Liver (tissue), 9 donors: ENCODE results near the gene IQCF2. TPM values are rescaled to one million over a fixed set of nuclear protein-coding genes. Genes with fewer than 3 reads are reported as not detected.

Experiments
- DNase-seq: peaks from one replicate; pipeline ENCODE4 v3.0.0-alpha.2; 2017; ENCODE audit warnings: low spot score
- H3K27ac ChIP-seq, 2 donors: one replicate each; pipeline ENCODE4 v1.7.0; 2013; ENCODE audit warnings: inconsistent platforms in 2 of 2, low read length in 2 of 2, control low read depth in 1 of 2, low read depth in 1 of 2, mild to moderate bottlenecking in 1 of 2
- H3K27me3 ChIP-seq, 4 donors: one replicate each; pipeline versions ENCODE4 v1.6.1 to v1.7.0; 2013; ENCODE audit warnings: low read length in 3 of 4, inconsistent platforms in 1 of 4, mild to moderate bottlenecking in 1 of 4, moderate library complexity in 1 of 4; ENCODE audit not compliant: control insufficient read depth in 4 of 4, insufficient read depth in 4 of 4
- H3K36me3 ChIP-seq, 4 donors: one replicate each; pipeline versions ENCODE4 v1.6.1 to v1.7.0; 2013; ENCODE audit warnings: low read length in 3 of 4, mild to moderate bottlenecking in 3 of 4, low read depth in 1 of 4, moderate library complexity in 1 of 4; ENCODE audit not compliant: control insufficient read depth in 4 of 4, insufficient read depth in 3 of 4
- H3K4me1 ChIP-seq, 4 donors: one replicate each; pipeline versions ENCODE4 v1.6.1 to v1.7.0; 2013; ENCODE audit warnings: low read length in 3 of 4, mild to moderate bottlenecking in 3 of 4, moderate library complexity in 1 of 4; ENCODE audit not compliant: control insufficient read depth in 4 of 4, insufficient read depth in 4 of 4
- H3K4me3 ChIP-seq, 3 donors: one replicate each; pipeline versions ENCODE4 v1.6.1 to v1.7.0; 2013; ENCODE audit warnings: low read length in 3 of 3, control low read depth in 1 of 3, low read depth in 1 of 3, mild to moderate bottlenecking in 1 of 3
- H3K9ac ChIP-seq, 2 donors: one replicate each; pipeline ENCODE4 v1.7.0; 2013; ENCODE audit warnings: low read length in 2 of 2, mild to moderate bottlenecking in 2 of 2, moderate library complexity in 2 of 2, control low read depth in 1 of 2, low read depth in 1 of 2
- H3K9me3 ChIP-seq, 4 donors: one replicate each; pipeline versions ENCODE4 v1.6.1 to v1.7.0; 2013; ENCODE audit warnings: low read length in 3 of 4; ENCODE audit not compliant: control insufficient read depth in 4 of 4
- EGR1 ChIP-seq, 2 donors: IDR thresholded peaks; 2 replicates each; pipeline ENCODE4 v1.6.1; 2016 to 2018; ENCODE audit warnings: antibody characterized with exemption in 2 of 2, low read depth in 2 of 2
- FOXA1 ChIP-seq: IDR thresholded peaks from 2 replicates; pipeline ENCODE4 v1.6.1; 2016; ENCODE audit warnings: antibody characterized with exemption
- FOXA2 ChIP-seq: IDR thresholded peaks from 2 replicates; pipeline ENCODE4 v1.6.1; 2016; ENCODE audit warnings: antibody characterized with exemption
- GABPA ChIP-seq, 2 donors: IDR thresholded peaks in 1 of 2; conservative IDR thresholded peaks in 1 of 2; 2 replicates each; pipeline ENCODE4 v1.6.1; 2016; ENCODE audit warnings: antibody characterized with exemption in 2 of 2, mild to moderate bottlenecking in 1 of 2, moderate library complexity in 1 of 2
- HNF4A ChIP-seq, 2 donors: conservative IDR thresholded peaks; 2 replicates each; pipeline ENCODE4 v1.6.1; 2016; ENCODE audit warnings: antibody characterized with exemption in 2 of 2, mild to moderate bottlenecking in 2 of 2
- HNF4G ChIP-seq: IDR thresholded peaks from 2 replicates; pipeline ENCODE4 v1.6.1; 2016; ENCODE audit warnings: antibody characterized with exemption
- JUND ChIP-seq, 2 donors: IDR thresholded peaks; 2 replicates each; pipeline ENCODE4 v1.6.1; 2016; ENCODE audit warnings: antibody characterized with exemption in 2 of 2
- NR2F2 ChIP-seq: IDR thresholded peaks from 2 replicates; pipeline ENCODE4 v1.6.1; 2016; ENCODE audit warnings: antibody characterized with exemption
- RAD21 ChIP-seq, 2 donors: IDR thresholded peaks; 2 replicates each; pipeline ENCODE4 v1.6.1; 2016; ENCODE audit warnings: antibody characterized with exemption in 2 of 2, mild to moderate bottlenecking in 2 of 2
- REST ChIP-seq: IDR thresholded peaks from 2 replicates; pipeline ENCODE4 v1.6.1; 2016; ENCODE audit warnings: antibody characterized with exemption, mild to moderate bottlenecking
- RXRA ChIP-seq, 2 donors: IDR thresholded peaks; 2 replicates each; pipeline ENCODE4 v1.6.1; 2017 to 2018; ENCODE audit warnings: antibody characterized with exemption in 2 of 2, mild to moderate bottlenecking in 1 of 2
- SP1 ChIP-seq: IDR thresholded peaks from 2 replicates; pipeline ENCODE4 v1.6.1; 2018; ENCODE audit warnings: antibody characterized with exemption, mild to moderate bottlenecking
- TAF1 ChIP-seq: conservative IDR thresholded peaks from 2 replicates; pipeline ENCODE4 v1.6.1; 2016; ENCODE audit warnings: antibody characterized with exemption, mild to moderate bottlenecking
- YY1 ChIP-seq: IDR thresholded peaks from 2 replicates; pipeline ENCODE4 v1.6.1; 2016; ENCODE audit warnings: antibody characterized with exemption, mild to moderate bottlenecking
- ZBTB33 ChIP-seq: IDR thresholded peaks from 2 replicates; pipeline ENCODE4 v1.6.1; 2016; ENCODE audit warnings: antibody characterized with exemption
- WGBS: extraction: QIAGEN DNeasy Blood & Tissue Kit; methylation state at CpG from one replicate; pipeline ENCODE4 v1.1.7; 2013; 5-methylcytosine and 5-hydroxymethylcytosine counted together
- polyA plus RNA-seq, 2 donors: library from polyadenylated mRNA; stranded (reverse) in 1 of 2; unstranded in 1 of 2; fragments of 200-250 nt in 1 of 2; fragments of >200 nt in 1 of 2; fragmentation: Nextera tagmentation in 1 of 2; extraction: Ambion mirVana in 1 of 2; gene quantifications; one replicate each; pipeline versions ENCODE4 v1.2.1 to v1.2.3, GENCODE V29; 2013 to 2015
- total RNA-seq, 2 donors: library from RNA; depleted of rRNA; stranded (reverse); fragments of >200 nt; gene quantifications; one replicate each; pipeline ENCODE4 v1.2.3, GENCODE V29; 2014
- TF ChIP-seq, protein P1 (sequence below): IDR thresholded peaks from 2 replicates; pipeline ENCODE4 v1.6.1; 2016; ENCODE audit warnings: antibody characterized with exemption
- TF ChIP-seq, protein P2 (sequence below): fragments of 150-350 bp; IDR thresholded peaks from 2 replicates; pipeline ENCODE4 v1.5.1; 2017; ENCODE audit warnings: improper control_type of control experiment, low read depth, low read length; ENCODE audit not compliant: missing input control
- TF ChIP-seq, protein P3 (sequence below): IDR thresholded peaks from 2 replicates; pipeline ENCODE4 v1.6.1; 2016; ENCODE audit warnings: antibody characterized with exemption
- donor health status: healthy.
- donor health status: healthy.
- donor health status: healthy.
- donor health status: healthy.
- donor health status: healthy.

Gene IQCF2
- total RNA-seq (not detected), polyA plus RNA-seq (not detected)

DNA sequence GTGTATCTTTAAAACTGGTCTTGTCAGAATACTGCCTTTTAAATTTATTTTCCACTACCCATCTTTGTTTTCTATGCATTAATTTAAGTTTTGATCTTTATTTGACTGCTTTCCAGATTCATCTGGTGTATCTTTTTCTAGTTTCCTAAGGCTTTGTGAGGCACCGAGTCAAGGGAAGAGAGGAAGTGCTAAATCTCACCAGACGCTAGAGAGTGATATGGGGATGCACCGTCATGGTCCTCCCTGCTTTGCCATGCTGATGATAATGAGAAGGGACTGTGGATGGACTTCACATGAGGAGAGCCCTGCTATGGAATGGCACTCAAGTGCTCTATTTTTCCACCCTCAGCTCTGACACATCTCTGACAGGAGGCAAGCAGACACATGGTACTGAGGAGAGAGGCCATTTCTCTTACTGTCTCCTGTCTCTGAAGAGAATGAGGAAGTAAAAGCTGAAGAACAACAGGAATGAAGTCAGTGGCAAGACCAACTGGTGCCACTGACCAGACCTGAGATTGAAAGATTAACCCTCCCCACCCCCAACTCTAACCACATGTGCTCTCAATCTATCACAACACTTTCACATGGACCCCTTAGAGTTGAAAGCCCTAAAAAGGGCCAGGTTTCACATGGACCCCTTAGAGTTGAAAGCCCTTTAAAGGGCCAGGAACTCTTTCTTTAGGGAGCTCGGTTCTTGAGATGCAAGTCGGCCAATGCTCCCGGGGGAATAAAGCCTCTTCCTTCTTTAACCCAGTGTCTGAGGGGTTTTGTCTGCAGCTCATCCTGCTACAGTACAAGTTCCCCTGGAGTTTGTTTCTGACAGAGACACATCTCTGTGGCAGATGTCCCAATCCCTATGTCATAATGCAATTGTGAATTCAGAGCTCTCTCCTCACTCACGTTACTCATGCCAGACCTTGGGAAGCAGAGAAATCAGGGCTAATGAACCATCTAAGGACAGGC lies at the start of gene IQCF2:
TSS of gene IQCF2 (plus strand) at position 913 of the 963 bp plus-strand sequence. CDS start 52 bp downstream, outside the sequence.
- Histone ChIP-seq H3K36me3 (no peaks in the 10 kb centered on the region), H3K4me1 (no peaks in the 10 kb centered on the region), H3K9ac (no peak within 1 kb of the TSS), H3K9me3 (no peaks in the 10 kb centered on the region), H3K4me3 (no peak within 1 kb of the TSS), H3K27ac (no peak within 1 kb of the TSS), H3K27me3 (no peaks in the 10 kb centered on the region)
- no peak for TF ChIP-seq SP1
- no peak for TF ChIP-seq NR2F2
- TF ChIP-seq, protein P1, sequence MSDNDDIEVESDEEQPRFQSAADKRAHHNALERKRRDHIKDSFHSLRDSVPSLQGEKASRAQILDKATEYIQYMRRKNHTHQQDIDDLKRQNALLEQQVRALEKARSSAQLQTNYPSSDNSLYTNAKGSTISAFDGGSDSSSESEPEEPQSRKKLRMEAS: no peak
- TF ChIP-seq JUND (IDR thresholded peaks at IDR 0.05): no peak
- no peak for TF ChIP-seq ZBTB33
- no peak for TF ChIP-seq GABPA (IDR thresholded peaks at IDR 0.05 in 1 of 2, conservative IDR thresholded peaks at IDR 0.05 in 1 of 2)
- TF ChIP-seq RXRA (IDR thresholded peaks at IDR 0.05): no peak
- no peak for TF ChIP-seq FOXA1
- TF ChIP-seq REST: no peak
- TF ChIP-seq TAF1: no peak
- TF ChIP-seq EGR1 (IDR thresholded peaks at IDR 0.05; ENCODE audit: low read depth in 2 of 2): no peak
- no peak for TF ChIP-seq RAD21 (IDR thresholded peaks at IDR 0.05)
- no peak for TF ChIP-seq HNF4G
- TF ChIP-seq HNF4A (conservative IDR thresholded peaks at IDR 0.05): no peak
- no peak for TF ChIP-seq FOXA2
- TF ChIP-seq YY1: no peak
- TF ChIP-seq, protein P2, sequence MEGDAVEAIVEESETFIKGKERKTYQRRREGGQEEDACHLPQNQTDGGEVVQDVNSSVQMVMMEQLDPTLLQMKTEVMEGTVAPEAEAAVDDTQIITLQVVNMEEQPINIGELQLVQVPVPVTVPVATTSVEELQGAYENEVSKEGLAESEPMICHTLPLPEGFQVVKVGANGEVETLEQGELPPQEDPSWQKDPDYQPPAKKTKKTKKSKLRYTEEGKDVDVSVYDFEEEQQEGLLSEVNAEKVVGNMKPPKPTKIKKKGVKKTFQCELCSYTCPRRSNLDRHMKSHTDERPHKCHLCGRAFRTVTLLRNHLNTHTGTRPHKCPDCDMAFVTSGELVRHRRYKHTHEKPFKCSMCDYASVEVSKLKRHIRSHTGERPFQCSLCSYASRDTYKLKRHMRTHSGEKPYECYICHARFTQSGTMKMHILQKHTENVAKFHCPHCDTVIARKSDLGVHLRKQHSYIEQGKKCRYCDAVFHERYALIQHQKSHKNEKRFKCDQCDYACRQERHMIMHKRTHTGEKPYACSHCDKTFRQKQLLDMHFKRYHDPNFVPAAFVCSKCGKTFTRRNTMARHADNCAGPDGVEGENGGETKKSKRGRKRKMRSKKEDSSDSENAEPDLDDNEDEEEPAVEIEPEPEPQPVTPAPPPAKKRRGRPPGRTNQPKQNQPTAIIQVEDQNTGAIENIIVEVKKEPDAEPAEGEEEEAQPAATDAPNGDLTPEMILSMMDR: no peak
- TF ChIP-seq, protein P3, sequence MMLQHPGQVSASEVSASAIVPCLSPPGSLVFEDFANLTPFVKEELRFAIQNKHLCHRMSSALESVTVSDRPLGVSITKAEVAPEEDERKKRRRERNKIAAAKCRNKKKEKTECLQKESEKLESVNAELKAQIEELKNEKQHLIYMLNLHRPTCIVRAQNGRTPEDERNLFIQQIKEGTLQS: no peak
- WGBS: 80% methylated on average over 7 of the region's 7 CpGs
- DNase-seq: no peak
